K562 (cell line): Measurements from ENCODE around the gene COL4A2. TPM values are rescaled to one million over a fixed set of nuclear protein-coding genes. Genes with fewer than 3 reads are reported as not detected.

Experiments
- CBFA2T2 ChIP-seq: fragments of 450-650 bp; conservative IDR thresholded peaks from 2 replicates; pipeline ENCODE4 v1.6.1; 2017; ENCODE audit warnings: mild to moderate bottlenecking
- CREM ChIP-seq: IDR thresholded peaks from 2 replicates; pipeline ENCODE4 v1.6.1; 2014; ENCODE audit warnings: antibody characterized with exemption, low read depth
- CXXC5 ChIP-seq: fragments of 250-450 bp; sonication (Bioruptor Pico); IDR thresholded peaks from 2 replicates; pipeline ENCODE4 v1.8.0; 2022; ENCODE audit warnings: inconsistent platforms, mild to moderate bottlenecking, moderate library complexity
- EHMT2 ChIP-seq: fragments of 450-650 bp; IDR thresholded peaks from 2 replicates; pipeline ENCODE4 v1.6.1; 2018; ENCODE audit warnings: antibody characterized with exemption
- EP300 ChIP-seq: IDR thresholded peaks from 2 replicates; pipeline ENCODE4 v1.6.1; 2012; ENCODE audit warnings: low read length, improper control_type of control experiment
- ETS2 ChIP-seq: IDR thresholded peaks from 2 replicates; pipeline ENCODE4 v1.6.1; 2016; ENCODE audit warnings: borderline replicate concordance, missing genetic modification characterization, mild to moderate bottlenecking, moderate library complexity, missing compliant biosample characterization; ENCODE audit not compliant: poor library complexity, severe bottlenecking
- L3MBTL2 ChIP-seq: fragments of 450-650 bp; IDR thresholded peaks from 2 replicates; pipeline ENCODE4 v1.6.1; 2016; ENCODE audit warnings: mild to moderate bottlenecking, moderate library complexity
- MNT ChIP-seq, 2 experiments: fragments of 450-650 bp; conservative IDR thresholded peaks; 2 replicates each; pipeline ENCODE4 v1.6.1; 2017; ENCODE audit warnings: mild to moderate bottlenecking in 2 of 2, moderate library complexity in 2 of 2
- MXD1 ChIP-seq: fragments of 250-450 bp; sonication (Bioruptor Pico); IDR thresholded peaks from 2 replicates; pipeline ENCODE4 v1.8.0; 2021; ENCODE audit warnings: borderline replicate concordance, mild to moderate bottlenecking, moderate library complexity; ENCODE audit not compliant: poor library complexity, severe bottlenecking
- NKRF ChIP-seq: fragments of 450-650 bp; IDR thresholded peaks from 2 replicates; pipeline ENCODE4 v1.6.1; 2016; ENCODE audit warnings: borderline replicate concordance
- RAD21 ChIP-seq, 2 experiments: fragments of 250-450 bp in 1 of 2; fragments of 450-650 bp in 1 of 2; sonication (Bioruptor Pico) in 1 of 2; formaldehyde crosslinking in 1 of 2; IDR thresholded peaks in 1 of 2; conservative IDR thresholded peaks in 1 of 2; 2 replicates each; pipeline versions ENCODE4 v1.4.0 to v1.8.0; 2020 to 2022; ENCODE audit warnings: mild to moderate bottlenecking in 2 of 2, moderate library complexity in 1 of 2
- SOX6 ChIP-seq: fragments of 450-650 bp; IDR thresholded peaks from 2 replicates; pipeline ENCODE4 v1.6.1; 2014; ENCODE audit warnings: mild to moderate bottlenecking
- TAL1 ChIP-seq: fragments of 450-650 bp; IDR thresholded peaks from 2 replicates; pipeline ENCODE4 v1.6.1; 2016; ENCODE audit warnings: mild to moderate bottlenecking
- ZBTB11 ChIP-seq, 3 experiments: fragments of 200-800 bp in 1 of 3; fragments of 250-450 bp in 1 of 3; fragments of 450-650 bp in 1 of 3; sonication (Bioruptor Pico) in 1 of 3; sonication (Bioruptor generic) in 1 of 3; formaldehyde crosslinking in 1 of 3; IDR thresholded peaks; 2 replicates each; pipeline versions ENCODE4 v1.6.1 to v1.8.0; 2016 to 2022; ENCODE audit warnings: mild to moderate bottlenecking in 2 of 3, missing genetic modification characterization in 2 of 3, missing compliant biosample characterization in 1 of 3, moderate library complexity in 1 of 3
- ZBTB33 ChIP-seq: sonication (generic); formaldehyde crosslinking; IDR thresholded peaks from 2 replicates; pipeline ENCODE4 v1.8.1; 2023; ENCODE audit warnings: mild to moderate bottlenecking, missing genetic modification reagents
- ZNF77 ChIP-seq: fragments of 250-450 bp; sonication (Bioruptor Pico); IDR thresholded peaks from 2 replicates; pipeline ENCODE4 v1.5.0; 2020
- polyA plus RNA-seq, 8 experiments: library from polyadenylated mRNA; depleted of rRNA in 4 of 8; stranded (reverse) in 5 of 8; unstranded in 3 of 8; fragments of >200 nt; fragmentation: Nextera tagmentation in 2 of 8; fragmentation: Illumina TruSeq in 1 of 8; extraction: Ambion mirVana in 2 of 8; extraction: Trizol in 1 of 8; gene quantifications; 2 replicates each; pipeline versions ENCODE4 v1.2.1 to v1.2.3, GENCODE V29; 2011 to 2014; ENCODE audit warnings: inconsistent platforms in 1 of 8, missing spikeins in 1 of 8
- total RNA-seq, 7 experiments: library from RNA; depleted of rRNA in 6 of 7; stranded (reverse); fragments of >200 nt in 6 of 7; fragmentation: Illumina TruSeq in 2 of 7; extraction: Trizol in 2 of 7; gene quantifications; 2 replicates each; pipeline versions ENCODE4 v1.2.1 to v1.2.3, GENCODE V29; 2011 to 2021; ENCODE audit warnings: low replicate concordance in 1 of 7

Gene COL4A2
- total and polyA plus RNA-seq, 9 of the 15 experiments (the other 6 are each of a cell fraction or from before 2014, with no cell fraction given): 0.13 to 15.2 (median 8.1) TPM

- peak in 1 of 2 experiments; percentile 23; a peak in 1 of 4 replicates for TF ChIP-seq MNT (conservative IDR thresholded peaks at IDR 0.05)
- 0 out of 2 replicates have a peak, but pooled peaks have one; percentile 4 for TF ChIP-seq EP300
- TF ChIP-seq TAL1: peak; percentile 56
- TF ChIP-seq SOX6: peak; percentile 63
- TF ChIP-seq ZBTB33: peak; percentile 95
- TF ChIP-seq ETS2 (tag): no peak
- no peak for TF ChIP-seq ZNF77
- 0 out of 2 replicates have a peak, but pooled peaks have one; percentile 20 for TF ChIP-seq CREM
- TF ChIP-seq CXXC5: peak; percentile 28
- TF ChIP-seq EHMT2: no peak
- TF ChIP-seq L3MBTL2: 0 out of 2 replicates have a peak, but pooled peaks have one; percentile 22
- no peak for TF ChIP-seq MXD1 (CRISPR knock-in tag)
- TF ChIP-seq CBFA2T2: peak; percentile 35; the same call in 1 of the 2 replicates
- no peak for TF ChIP-seq NKRF
- TF ChIP-seq RAD21 (CRISPR knock-in tag; conservative IDR thresholded peaks at IDR 0.05 in 1 of 2, IDR thresholded peaks at IDR 0.05 in 1 of 2): peak; percentile 7 to 30; a peak in 2 of 4 replicates
- 0 out of 6 replicates have a peak, but pooled peaks of 1 of the 3 experiments have one; percentile 19 for TF ChIP-seq ZBTB11 (CRISPR knock-in tag; IDR thresholded peaks at IDR 0.05)
- TF ChIP-seq, all 486 proteins: peak for 20
Measured at GRCh38 chr13:110511509-110512181, 204.6 kb downstream of the COL4A2 start (continued).
